T-helper 2 cell treated with Interferon-gamma antibody and Interleukin-4, amounts not matched to agents 100 ng/mL and 5 ng/mL, for 36 hours (primary cell): ENCODE measurements around the gene NTM. TPM values are rescaled to one million over a fixed set of nuclear protein-coding genes. Genes with fewer than 3 reads are reported as not detected.

ENCODE experiments used
- intact Hi-C: fragments of 100-400 bp; cut with micrococcal nuclease; formaldehyde crosslinking; loops from one replicate; pipeline ENCODE4 v1.15.1; 2023
- total RNA-seq: library from RNA; stranded (reverse); gene quantifications from 2 replicates; pipeline ENCODE4 v1.2.3, GENCODE V29; 2022

Gene NTM
- total RNA-seq, 1 donor from 2014 or later = not detected

DNA sequence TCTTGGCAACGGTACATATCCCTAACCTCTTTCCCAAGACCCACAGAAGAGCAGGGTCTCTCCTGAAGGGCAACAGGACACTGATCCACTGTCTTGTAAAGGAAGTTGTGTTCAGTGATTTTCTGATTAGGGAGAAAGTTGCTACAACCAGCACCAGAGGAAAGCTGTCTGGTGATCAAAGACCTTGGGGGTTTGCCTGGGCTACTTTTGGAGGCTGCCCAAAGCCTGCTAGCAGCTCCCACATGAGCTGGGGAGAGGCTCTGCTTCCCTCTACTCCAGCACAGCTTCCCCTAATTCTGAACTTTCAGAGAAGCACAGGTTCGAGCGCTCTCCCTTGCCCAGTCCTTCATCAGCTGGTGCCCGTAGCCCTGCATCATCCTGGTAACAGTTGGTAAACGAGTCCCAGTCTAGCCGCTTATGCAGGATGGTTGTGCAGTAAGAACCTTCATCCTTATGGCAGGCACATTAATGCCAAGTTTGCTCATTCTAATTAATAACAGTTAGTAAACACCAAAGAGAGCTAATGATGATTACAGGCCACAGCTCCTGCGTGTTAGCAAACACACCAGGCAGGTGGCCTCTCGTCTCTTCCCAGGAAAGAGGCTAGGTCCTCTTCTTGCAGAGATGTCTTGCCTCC is 173.1 kb downstream of the NTM start:
- intact Hi-C loops = no loop called here

DNA sequence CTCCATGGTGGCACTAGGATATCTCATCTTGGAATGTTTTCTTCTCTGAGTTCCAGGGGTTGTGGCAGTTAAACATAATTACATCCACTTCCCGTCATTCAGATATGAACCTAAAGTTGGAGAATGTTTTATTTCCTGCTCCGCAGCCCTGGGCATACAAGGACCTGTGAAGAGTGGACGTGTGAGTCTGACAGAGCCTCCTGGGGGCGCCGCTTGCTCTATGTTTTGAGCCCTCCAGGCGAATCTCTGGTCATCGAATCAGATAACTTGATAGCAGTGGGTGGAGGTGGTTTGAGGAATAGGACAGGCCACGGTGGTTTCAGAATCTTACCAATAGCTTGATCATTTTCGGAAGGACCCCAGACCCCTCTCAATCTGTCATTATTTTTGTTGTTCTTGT is 174.2 kb downstream of the NTM start:
- intact Hi-C loops = no loop called here

DNA sequence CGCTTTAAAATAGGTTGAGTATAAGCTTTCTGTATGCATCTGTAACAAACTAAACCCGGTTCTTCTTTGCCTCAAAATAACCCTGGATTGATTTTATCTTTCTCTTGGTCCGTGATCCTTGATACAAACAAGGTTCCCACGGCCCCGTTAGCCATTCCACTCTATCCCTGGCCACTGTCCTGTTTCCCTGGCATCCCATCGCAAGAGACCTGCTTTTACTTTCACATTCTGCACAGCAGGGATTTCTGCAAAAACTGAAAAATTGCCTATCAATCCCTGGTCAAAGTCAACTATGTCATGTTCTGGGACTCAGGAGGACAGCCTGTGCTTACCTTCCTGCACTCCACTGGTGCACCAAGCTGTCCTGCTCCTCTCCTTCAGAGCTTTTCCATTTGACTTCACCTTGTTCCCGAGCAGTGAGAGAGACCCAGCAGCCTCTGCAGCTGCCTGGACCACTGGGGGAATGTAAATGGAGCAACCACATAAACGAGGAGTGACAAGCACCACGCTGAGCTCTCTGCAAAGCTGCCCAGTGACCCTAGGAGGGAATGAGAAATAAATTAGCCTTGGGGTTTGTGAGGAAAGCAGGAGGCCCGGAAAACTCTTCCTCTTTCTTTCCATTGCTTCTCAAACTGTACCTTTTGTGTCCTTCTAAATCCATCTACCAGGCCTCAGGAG is 175.9 kb downstream of the NTM start:
- intact Hi-C loops = no loop called here

DNA sequence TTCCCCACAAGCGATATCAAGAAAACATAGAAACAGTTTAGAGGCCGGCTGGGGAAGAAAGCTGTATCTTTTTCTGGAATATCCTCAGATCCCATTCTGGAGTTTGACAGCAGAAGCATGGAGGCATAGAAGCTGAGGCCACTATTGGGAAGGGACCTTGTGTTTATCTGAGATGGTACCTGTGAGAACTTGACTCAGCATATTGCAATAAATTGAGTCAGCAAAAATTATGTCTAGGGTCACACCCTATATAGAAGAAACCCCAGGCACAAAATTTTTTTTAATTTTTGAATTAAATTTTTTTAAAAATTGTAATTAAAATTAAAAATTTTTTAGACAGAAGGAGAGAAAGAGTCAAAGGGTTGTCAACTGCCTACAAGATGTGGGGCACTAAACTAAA is 178.7 kb downstream of the NTM start:
- intact Hi-C loops = no loop called here

DNA sequence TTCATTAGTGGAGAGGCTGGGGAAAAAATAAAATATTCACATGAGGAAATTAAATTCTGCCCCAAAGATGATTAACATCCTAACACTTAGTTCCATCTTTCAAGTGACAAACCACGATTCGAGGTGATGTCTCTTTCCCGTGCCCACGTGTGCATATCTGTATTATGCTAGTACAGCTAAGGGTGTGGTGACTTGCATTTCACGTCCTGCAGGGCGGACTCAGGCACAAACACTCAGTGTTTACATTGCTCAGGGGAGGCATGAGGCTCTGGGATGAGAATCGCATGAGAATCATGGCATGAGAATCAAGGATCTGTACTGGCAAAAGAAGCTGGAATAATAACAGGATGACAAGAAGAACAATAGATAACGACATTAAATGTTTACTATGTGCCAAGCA is 179.4 kb downstream of the NTM start:
- intact Hi-C loops = no loop called here

DNA sequence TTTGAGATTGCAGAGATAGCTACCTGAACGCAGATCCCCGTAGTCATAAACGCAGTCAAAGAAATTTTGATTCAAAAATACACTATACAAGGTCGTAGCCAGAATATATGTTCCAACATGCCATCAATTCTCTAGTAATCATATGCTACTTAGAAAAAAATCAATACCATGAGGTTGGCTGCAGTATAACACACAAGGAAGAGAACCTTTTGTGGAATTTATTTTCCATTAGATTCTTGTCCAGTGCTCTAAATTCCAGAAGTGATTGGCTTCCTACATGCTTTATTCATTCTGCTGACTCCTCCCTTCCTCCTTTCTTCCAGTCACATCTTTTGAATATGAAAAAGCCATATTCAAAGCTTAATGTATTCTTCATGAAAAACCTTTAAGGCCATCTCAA is 189.9 kb downstream of the NTM start:
- intact Hi-C loops = no loop called here

DNA sequence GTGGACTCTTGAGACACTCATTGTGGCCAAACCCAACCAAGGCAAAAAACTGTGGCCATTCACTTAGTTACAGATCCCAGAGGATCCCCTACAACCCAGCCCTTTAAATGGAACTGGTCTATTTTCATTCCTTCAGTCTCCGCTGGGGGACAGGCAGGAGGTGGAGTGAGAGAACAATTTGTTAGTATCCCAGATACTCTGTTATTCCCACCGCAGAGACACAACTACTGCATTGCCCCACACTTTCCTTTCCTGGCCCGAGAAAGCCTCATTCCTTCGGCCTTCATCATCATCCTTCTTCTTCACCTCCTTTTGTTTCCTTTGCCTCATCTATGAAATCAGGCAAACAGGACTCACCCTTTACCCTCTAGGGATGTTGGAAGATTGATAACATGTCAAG is 191.1 kb downstream of the NTM start:
- intact Hi-C loops = no loop called here

DNA sequence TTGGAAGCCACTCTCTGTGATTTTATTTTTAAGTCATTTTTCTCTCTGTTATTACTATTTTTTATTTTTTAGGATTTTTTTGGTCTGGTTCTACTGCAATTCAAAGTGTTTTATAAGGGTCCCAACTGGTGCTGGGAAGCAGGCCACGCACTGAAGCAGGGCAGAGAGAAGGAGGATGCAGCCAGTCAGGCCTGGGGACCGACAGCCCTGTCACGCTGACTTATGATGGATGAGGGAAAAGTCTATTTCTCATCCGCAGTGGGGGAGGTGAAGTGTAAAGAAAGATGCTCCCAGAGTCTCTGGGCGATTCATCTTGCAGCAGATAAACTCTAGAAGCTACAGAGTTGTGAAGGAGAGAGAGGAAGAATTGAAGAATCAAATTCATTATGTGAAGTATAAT is 191.6 kb downstream of the NTM start:
- intact Hi-C loops = no loop called here

DNA sequence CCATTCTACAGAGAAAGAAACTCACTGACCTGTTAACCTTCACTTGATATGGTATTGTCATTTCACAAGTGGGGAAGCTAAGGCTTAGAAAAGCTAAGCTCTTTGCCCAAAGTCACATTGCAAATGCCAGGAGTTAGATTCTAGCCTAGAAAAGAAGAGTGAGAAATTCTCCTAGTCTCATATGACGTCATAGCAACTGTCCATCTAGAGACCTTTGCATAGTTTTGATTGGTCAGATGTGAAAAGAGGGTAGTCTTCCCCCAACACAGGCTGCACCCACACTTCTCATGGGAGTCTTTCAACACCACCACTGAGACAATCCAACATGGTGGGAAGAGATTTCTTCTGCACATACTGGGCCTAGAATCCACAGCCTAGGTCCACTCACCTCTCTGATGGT is 197.9 kb downstream of the NTM start:
- intact Hi-C loops = no loop called here

DNA sequence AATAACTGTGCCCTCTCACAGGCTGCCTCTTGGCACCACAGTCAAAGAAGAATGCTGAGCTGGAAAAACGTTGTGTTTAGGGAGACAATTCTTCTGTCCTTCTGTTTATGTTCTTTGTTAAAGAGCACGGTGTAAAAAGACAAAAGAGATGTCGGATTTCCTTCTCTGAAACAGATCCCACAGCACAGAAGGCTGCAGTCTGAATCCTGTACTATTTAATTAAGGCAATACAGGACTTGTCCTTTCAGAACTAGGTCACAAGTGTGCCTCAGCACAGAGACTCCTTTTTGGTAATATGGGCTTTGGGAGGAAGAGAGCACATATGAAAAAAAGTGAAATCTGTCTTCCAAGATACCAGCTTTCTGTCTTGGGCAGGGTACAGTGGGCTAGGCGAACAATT is 201.2 kb downstream of the NTM start:
- intact Hi-C loops = no loop called here

DNA sequence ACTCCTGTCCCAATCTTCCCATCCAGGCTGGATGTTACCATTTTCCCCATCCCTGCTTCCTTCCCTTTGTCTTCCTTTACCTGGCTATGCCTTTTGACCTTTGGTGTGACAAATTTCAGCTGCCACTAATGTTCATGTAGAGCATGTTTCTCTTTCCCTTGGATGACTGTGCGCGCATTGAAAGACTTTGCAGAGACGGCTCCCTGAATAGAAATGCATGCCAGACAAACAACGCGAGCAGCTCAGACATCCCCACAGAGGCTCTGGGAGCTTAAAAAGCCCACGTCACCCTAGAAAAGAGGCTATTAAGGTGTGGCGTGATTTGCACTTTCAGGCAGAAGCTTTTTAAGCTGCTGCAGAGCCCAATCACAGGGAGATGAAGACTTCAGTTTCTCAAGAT is 202.0 kb downstream of the NTM start:
- intact Hi-C loops = no loop called here

DNA sequence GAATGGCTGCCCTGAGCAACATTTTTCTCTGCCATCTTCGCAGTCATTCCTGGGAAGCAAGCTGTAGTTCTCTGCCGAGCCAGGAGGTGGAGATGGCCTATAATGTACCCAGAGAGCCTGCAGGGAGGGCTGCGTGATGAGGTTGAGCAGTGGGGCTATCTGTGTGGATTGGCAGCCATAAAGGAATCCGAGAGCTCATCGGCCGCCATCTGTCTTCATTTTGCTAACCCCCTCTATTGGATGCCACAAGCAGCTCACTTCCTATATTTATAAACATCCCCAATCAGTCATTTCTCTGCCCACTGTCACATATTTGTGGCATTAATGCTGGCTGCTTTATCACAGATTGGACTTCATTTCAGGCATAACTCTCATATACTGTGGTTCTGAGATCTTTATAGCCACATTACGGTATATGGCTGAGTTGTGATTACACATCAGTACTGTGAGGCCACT is 209.5 kb downstream of the NTM start:
- intact Hi-C loops = loop anchor here (2.0 kb wide), 1 partner anchor 95 kb away; no protein-coding TSS in a partner anchor

DNA sequence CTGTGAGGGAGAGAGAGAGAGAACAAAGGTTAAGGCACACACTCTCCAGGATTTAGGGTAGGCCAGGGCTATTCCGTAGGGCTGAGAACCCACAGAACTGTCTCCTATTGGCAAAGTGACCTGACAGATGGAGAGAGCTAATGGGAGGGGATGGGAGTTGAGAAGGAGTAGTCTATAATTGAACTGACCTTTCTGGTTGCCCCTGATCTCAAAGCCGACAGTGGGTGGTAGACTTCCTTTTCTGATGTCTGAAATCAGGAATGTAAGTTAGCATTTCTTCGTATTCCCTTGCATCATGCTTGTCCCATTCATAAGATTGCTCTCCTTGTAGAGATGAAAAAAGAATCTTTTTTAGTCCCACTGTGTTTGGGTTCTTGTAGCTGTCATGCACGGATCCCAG is 210.1 kb downstream of the NTM start:
- intact Hi-C loops = loop anchor here (2.0 kb wide), 1 partner anchor 94 kb away; no protein-coding TSS in a partner anchor

DNA sequence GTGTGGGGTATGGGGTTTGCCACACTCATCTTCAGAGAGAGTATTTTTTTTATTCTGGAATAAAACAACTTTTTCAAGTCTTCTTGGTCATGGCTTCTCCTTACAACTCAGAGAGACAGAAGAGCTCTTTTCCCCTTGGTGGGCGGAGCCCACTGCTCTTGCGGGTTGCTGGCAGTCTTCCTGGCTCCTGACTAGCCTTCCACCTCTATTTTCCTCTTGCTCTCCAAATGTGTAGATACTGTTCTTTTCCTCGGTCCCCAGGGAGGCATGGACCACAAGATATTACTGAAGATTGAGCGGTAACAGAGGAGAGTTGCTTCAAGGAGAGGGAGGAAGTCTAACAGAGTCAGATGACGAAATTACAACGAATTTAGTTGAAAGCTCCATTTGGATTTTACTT is 210.6 kb downstream of the NTM start:
- intact Hi-C loops = loop anchor here (2.0 kb wide), 1 partner anchor 94 kb away; no protein-coding TSS in a partner anchor

DNA sequence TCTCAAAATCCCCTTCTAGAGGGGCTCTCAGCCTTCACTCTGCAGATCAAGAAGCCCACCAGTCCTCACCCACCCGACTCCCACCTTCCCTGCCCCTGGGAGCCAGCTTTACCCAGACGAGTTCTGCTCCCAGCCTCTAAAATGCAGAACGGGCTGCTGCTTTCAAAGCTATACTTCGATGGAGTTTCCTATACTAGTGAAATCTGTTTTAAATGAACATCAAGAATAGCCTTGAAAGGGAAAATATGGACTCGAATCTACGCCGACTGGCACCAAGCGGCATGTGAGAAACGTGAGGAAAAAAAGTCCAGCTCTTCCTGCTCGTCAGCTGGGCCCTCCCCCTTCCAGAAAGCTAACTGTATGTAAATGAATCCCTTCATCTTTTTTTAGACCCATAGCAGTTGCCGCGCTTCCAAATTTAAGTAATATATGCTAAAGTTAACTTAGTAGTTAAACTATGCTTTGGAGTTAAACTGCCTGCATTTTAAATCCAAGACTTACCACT is 211.7 kb downstream of the NTM start:
- intact Hi-C loops = no loop called here

DNA sequence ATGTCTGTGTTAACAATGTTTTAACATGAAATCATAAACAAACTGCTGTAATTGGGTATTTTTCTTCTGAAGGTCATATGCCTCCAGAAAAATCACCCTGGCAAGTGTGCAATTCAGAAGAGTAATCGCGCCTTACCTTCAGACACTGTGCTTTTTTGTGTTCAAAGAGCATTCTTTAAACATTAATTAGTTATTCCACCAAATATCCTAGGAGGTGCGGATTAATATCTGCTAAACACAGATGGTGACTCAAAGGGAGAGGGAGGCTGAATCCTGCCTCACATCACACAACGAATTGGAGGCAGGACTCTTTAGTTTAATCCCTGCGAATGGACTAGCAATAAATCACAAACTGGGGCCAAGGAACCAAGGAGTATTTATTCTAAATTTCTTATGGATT is 213.0 kb downstream of the NTM start:
- intact Hi-C loops = no loop called here

DNA sequence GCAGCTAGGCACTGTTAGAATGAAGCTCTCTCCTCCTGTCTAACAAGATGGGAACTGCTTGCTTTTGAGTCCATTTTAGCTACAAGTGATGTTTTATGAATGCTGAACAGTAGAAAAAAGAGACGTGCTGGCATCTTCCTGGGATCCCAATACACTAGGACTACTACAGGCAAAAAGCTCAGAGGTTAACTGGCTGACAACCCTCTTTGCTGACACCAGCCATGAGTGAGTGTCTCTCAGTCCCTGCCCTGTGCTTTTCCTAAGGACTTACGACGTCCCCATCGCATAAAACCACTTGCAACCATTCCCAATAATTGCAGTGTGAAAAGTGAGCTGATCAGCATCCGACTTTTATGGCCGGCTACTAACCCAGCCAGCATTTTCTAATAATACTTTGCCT is 213.5 kb downstream of the NTM start:
- intact Hi-C loops = no loop called here

DNA sequence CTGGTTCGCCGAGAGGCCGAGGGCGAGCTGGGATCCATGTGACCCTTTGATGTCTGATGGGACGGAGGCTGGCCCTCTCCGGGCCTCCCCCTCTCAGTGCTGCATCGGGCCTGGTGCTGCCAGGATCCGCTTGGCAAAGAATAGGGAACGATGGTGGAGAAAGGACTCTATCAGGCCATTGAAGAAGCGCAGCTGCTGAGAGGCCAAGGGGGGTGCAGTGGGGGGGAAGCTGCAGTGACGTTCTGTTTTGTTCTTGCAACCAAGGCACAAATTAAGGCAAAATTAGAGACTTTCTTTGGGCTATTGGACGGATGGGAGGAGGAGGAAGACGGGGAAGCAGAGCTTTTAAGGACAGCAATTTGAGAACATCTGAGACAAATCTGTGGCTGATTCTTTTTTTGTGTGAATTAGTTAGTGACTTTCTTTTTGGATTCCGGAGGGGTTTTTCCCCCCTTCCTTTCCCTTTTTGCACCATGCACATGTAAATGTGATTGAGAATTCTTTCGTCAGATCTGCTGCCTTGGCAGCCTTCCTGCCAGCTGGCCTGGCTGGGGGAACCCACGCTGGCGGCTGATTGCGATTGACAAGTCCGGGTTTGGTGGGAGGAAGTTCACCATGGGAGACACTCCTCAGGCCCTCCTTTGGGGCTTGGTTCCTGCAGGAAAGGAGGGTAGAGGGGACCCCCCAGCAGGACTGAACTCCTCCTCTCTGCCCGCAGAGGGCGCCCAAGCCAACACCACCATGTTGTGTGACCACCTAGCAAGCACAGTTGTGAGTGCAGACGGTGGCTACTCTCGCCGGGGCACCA is 214.6 kb downstream of the NTM start:
- intact Hi-C loops = no loop called here

DNA sequence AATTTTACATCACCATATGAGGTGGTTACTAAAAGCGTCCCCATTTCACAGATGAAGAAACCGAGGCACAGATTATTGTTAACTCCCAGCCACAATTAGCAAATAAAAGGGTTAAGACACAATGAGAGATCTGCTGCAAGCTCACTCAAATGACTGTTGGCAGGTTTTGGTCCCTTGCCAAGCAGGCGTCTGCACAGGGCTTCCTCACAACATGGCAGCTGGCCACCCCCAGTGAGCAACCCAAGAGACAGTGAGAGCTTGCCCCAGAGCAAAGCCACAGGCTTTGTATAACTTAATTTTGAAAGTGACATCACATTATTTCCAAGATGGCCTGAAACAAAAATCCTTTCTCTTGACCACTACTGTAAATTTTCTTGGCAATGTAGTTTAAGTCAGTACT is 217.6 kb downstream of the NTM start:
- intact Hi-C loops = no loop called here

DNA sequence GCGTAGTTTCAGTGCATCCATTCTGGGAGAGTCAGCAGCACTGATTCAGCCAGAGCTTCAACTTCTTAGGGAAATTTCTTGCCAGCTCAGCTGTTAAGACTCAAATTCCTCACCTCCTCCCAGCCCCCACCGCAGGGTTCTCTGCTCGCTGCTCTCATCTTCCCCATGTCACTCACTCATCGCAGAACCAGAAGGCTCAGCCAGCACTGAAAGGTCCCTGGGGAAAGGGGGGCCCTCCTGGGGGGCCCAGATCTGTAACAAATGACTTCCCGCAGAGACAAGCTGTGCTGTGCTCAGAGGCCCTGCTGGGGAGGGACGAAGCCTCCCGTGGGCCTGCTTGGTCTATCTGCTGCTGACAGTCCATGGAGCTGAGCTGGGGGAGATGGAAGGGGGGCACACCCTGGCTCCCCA is 220.6 kb downstream of the NTM start:
- intact Hi-C loops = no loop called here

DNA sequence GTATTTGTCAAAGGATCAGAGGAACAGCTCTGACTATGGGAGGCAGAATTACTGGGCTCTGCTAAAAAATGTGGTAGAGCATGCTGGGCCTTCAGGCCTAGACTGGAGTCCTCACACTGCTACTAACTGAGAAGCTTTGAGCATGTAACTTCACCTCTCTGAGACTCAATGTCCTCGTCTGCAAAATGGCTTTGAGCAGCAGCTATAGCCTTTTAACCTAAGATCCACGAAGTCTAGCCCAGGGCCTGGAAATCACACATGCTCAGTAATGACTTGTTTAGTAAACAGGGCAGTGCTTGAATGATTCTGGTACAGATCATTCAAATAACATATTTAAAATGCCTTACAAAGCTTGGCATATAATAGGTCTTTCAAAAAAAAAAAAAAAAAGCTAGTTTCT is 221.7 kb downstream of the NTM start:
- intact Hi-C loops = no loop called here

DNA sequence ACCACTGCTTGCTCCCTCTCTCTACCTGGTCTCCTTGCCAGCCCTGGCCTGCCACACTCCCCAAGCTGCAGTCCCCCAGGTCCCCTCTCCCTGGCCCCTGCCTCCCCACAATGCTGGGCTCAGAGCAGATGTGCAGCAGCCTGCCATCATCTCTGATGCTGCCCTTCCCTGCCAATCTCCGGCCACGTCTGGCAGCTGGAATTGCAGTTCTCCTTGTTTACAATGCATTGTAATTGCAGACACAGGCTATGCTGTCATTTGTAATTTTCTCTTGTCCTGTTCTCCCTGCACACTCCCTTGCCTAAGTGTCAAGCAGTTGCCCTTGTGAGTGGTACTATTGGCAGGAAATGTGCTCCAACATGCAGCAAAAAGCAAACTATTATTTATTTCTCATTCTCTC is 222.3 kb downstream of the NTM start:
- intact Hi-C loops = no loop called here
